Epithelial cell of proximal tubule (primary cell): Measurements from ENCODE around the gene ACKR3. TPM values are rescaled to one million over a fixed set of nuclear protein-coding genes. Genes with fewer than 3 reads are reported as not detected.

Experiments
- DNase-seq: peaks from one replicate; pipeline ENCODE4 v3.0.0-alpha.2; 2011; ENCODE audit warnings: low read depth
- H3K4me3 ChIP-seq: 2 replicates; pipeline ENCODE4 v1.5.1; 2011; ENCODE audit warnings: low read depth, mild to moderate bottlenecking, low read length
- total RNA-seq: library from RNA; depleted of rRNA; stranded (reverse); fragments of >200 nt; gene quantifications from 2 replicates; pipeline ENCODE4 v1.2.3, GENCODE V29; 2015
- TF ChIP-seq, protein P1 (sequence below): conservative IDR thresholded peaks from 2 replicates; pipeline ENCODE4 v1.5.1; 2012; ENCODE audit warnings: low read depth, mild to moderate bottlenecking, low read length

Gene ACKR3
- total RNA-seq, 1 donor from 2014 or later = not detected

DNA sequence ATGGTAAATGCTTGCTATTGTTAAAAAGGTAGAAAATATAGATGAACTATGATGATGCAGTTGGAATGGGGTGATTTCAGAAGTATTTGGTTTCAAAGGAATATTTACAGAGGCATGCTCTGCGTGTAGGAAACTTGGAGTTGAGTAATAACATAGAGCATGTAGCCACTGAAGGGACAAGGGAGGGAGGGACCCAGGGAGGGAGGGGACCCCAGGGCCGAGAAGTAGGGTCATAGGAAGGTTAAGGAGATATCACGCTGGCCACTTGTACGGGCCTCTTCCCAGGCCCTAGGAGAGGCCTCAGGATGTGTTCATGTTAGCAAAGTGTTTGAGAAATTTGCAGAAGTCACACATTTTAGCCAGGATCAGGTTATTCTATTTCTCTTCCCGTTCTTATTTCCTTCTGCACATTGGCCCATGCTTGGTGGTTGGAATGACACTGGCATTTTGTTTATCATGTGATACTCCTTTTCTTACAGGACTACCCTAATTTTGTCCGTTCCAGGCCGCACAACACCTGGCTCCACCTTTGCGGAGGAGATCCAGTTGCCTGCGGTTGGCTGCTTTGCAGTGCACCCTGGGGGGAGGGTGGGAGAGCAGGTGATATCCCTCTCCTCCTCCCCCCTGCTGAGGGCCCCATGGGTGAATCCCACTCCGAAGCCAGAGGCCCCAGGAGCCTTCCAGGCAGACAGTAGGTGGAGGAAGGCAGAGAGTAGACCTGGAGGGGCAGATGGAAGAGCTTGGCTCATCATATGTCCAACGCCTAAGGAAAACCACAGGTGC lies 16.9 kb upstream of the ACKR3 start:
- no peak overlapping the region for H3K4me3 ChIP-seq
- TF ChIP-seq, protein P1, sequence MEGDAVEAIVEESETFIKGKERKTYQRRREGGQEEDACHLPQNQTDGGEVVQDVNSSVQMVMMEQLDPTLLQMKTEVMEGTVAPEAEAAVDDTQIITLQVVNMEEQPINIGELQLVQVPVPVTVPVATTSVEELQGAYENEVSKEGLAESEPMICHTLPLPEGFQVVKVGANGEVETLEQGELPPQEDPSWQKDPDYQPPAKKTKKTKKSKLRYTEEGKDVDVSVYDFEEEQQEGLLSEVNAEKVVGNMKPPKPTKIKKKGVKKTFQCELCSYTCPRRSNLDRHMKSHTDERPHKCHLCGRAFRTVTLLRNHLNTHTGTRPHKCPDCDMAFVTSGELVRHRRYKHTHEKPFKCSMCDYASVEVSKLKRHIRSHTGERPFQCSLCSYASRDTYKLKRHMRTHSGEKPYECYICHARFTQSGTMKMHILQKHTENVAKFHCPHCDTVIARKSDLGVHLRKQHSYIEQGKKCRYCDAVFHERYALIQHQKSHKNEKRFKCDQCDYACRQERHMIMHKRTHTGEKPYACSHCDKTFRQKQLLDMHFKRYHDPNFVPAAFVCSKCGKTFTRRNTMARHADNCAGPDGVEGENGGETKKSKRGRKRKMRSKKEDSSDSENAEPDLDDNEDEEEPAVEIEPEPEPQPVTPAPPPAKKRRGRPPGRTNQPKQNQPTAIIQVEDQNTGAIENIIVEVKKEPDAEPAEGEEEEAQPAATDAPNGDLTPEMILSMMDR = no peak
- DNase-seq = no peak

DNA sequence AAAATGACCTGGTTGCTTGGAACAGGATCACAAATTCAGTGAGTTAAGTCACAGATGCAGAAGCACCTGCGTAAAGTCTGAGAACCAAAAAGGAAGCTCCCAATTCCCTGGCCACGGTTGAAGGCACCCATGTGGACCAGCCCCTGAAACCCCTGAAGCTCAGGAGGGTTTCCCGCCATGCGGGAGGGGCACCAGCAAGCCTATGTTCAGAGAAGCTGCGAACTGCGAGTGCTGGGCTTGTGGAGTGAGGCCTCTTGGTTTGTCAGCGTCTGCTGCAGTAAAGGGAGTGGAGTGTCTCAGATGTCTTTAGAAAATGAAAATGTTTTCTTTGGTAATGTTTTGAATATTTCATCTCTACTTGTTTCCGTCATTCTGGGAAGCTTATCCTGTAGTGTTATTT lies 16.1 kb upstream of the ACKR3 start:
- DNase-seq = no peak
- TF ChIP-seq, protein P1 = no peak
- H3K4me3 ChIP-seq = no peak overlapping the region

DNA sequence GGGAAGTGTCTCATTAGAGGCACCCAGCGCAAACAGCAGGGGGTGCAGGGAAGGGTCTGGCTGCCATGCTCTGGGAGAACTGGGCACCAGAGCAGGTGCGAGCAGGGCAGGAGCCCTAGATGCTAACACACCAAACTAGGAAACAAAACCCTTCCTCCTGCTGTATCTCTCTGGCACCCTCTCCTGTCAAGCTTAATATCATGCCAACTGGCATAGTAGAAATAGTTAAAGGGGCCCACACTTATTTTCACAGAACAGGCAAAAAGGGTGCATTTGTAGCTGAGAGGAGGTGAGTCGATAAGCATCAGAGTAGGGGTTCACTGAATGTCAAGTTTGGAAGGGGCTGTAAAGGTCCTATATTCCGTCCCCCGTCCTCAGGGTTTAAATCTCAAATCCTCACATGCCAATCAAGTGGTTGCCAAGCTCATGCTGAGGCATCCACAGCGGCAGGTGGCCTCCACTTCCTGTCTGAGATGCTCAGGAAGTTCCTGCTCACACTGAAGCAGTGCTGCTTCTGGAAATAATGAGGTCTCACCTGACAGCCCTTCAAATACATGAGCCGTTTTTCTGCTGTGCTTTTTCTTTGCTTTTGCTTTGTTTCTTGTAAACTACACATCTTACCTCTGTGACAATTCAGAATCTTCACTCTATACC lies 14.9 kb upstream of the ACKR3 start:
- H3K4me3 ChIP-seq = no peak overlapping the region
- TF ChIP-seq, protein P1 = no peak
- DNase-seq = no peak

DNA sequence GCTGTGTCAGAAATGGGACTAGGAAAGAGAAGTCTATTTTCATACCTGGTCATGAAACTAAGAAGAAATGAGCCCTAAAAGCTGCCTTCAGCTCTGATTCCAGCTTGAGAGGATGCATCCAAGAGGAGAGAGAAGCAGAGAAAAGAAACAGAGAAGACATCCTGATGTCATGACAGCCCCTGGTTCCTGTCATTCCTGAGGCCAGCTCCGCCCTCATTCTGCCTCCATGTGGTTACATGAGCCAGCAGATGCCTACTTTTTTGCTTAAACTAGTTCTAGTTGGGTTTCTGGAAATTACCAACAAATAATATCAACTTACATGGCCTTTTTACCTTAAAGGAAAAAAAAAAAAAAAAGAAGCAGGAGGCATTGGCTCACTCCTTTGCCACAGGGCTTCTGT lies 14.1 kb upstream of the ACKR3 start:
- no peak for DNase-seq
- H3K4me3 ChIP-seq = no peak overlapping the region
- TF ChIP-seq, protein P1 = no peak

DNA sequence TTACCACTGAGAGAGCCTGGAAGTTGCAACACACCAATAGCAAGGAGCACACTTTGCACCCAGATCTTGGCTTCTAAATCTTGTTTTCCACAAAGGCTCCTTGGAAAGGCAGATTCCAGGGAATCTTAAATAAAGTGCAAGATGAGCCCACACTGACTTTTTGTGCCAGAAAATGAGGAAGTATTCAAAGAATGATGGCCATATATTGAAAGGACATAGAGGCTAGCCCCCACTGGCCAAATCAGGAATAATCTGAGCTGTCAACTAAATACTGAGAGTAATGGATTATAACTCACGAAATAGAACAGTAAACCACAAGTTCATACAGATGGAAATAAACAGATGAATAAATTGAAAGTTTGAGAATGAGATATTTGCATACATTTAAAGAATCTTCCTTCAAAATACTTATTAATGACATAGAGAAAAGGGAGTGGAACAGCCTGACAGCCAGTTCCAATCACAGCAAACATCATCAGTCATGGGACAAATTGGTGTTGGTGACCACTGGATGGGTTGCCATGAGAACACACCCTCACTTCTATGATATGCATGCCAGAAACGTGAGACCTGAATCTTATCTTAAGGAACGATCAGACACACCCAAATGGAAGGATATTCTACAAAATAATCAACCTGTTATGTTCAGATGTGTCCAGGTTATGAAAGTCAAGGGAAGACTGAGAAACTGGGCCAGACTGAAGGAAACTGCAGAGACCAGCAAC lies 12.2 kb upstream of the ACKR3 start:
- H3K4me3 ChIP-seq = no peak overlapping the region
- TF ChIP-seq, protein P1 = no peak
- DNase-seq = no peak

DNA sequence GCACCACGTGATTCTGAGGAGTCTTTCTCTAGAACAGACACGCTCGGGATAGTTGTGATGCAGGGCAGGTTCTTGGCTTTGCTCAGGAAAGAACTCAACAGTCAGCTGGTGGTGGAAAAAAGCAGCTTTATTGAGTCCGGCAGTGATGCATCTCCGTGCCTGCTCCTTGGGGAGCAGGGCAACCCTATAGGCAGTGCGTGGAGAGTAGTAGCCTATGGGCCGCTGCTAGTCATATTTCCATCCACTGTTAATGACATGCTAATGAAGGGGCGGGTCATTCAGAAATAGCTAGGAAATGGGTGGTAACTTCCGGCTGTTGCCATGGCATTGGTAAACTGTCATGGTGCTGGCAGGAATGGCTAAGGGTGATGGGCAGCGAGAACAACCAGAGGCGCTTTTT lies 11.6 kb upstream of the ACKR3 start:
- no peak for DNase-seq
- no peak overlapping the region for H3K4me3 ChIP-seq
- TF ChIP-seq, protein P1 = no peak
